AG04450 (cell line): Measurements from ENCODE around the gene DDX27. TPM values are rescaled to one million over a fixed set of nuclear protein-coding genes. Genes with fewer than 3 reads are reported as not detected.
"Not testable (repeated sequence)": the region's sequence is repeated elsewhere in the genome, so short reads cannot be mapped to it uniquely, and the experiment has no call there.

Experiments used
- CTCF ChIA-PET: fragments of 300-600, 350-600 bp; formaldehyde crosslinking; extraction: SDS; loops from one replicate; lab custom pipeline; 2022; ENCODE audit warnings: antibody characterized with exemption, inconsistent platforms; lab: Charles Lee
- POLR2A ChIA-PET: fragments of 350-600 bp; formaldehyde crosslinking; extraction: SDS; loops from one replicate; lab custom pipeline; 2021; ENCODE audit warnings: antibody characterized with exemption, inconsistent platforms; lab: Yijun Ruan, JAX
- DNase-seq: peaks from one replicate; pipeline ENCODE4 v3.0.0-alpha.2; 2011; ENCODE audit warnings: low read depth, low spot score
- H3K27ac ChIP-seq: one replicate; pipeline ENCODE4 v1.5.1; 2012; ENCODE audit warnings: low read depth, low read length, control low read depth
- H3K27me3 ChIP-seq: one replicate; pipeline ENCODE4 v1.6.0; 2012; ENCODE audit warnings: low read length; ENCODE audit not compliant: control insufficient read depth, insufficient read depth
- H3K4me3 ChIP-seq: 2 replicates; pipeline ENCODE4 v1.5.1; 2011; ENCODE audit warnings: mild to moderate bottlenecking, low read depth, low read length, control low read depth
- H3K9me3 ChIP-seq: 2 replicates; pipeline ENCODE4 v1.5.1; 2012; ENCODE audit warnings: low read length; ENCODE audit not compliant: control insufficient read depth, insufficient read depth
- CTCF ChIP-seq: IDR thresholded peaks from 2 replicates; pipeline ENCODE4 v1.5.1; 2011; ENCODE audit warnings: low read depth, low read length, control low read depth, inconsistent platforms
- polyA plus RNA-seq: library from polyadenylated mRNA; depleted of rRNA; stranded (reverse); fragments of >200 nt; gene quantifications from 2 replicates; pipeline ENCODE4 v1.2.3, GENCODE V29; 2011

Gene DDX27
- polyA plus RNA-seq, 1 experiment = 31.3 TPM

DNA sequence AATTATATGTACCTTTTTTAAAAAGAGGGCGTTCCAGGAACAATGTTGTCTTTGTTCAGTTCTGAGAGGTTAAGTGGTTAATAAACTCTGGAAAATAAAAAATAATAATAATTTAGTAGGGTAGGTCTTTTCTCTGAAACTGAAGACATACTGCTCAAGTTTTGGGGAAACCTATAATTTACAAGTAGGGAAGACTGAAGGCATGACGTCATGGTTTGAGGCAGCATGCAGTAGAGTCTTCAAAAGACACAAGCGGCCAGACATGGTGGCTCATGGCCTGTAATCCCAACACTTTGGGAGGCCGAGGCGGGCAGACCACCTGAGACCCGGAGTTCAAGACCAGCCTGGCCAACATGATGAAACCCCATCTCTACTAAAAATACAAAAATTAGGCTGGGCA is 45.0 kb upstream of the DDX27 start:
- no peaks in the 10 kb centered on the region for H3K27me3 ChIP-seq
- no peak overlapping the region for H3K27ac ChIP-seq
- CTCF ChIA-PET = interaction anchor here (0.5 kb wide), 1 partner anchor 1988 kb away, joined by 3 read pairs; no protein-coding TSS in a partner anchor
- TF ChIP-seq CTCF = no peak
- DNase-seq = no peak
- no peaks in the 10 kb centered on the region for H3K9me3 ChIP-seq
- POLR2A ChIA-PET = no interaction called here
- H3K4me3 ChIP-seq = no peak overlapping the region

DNA sequence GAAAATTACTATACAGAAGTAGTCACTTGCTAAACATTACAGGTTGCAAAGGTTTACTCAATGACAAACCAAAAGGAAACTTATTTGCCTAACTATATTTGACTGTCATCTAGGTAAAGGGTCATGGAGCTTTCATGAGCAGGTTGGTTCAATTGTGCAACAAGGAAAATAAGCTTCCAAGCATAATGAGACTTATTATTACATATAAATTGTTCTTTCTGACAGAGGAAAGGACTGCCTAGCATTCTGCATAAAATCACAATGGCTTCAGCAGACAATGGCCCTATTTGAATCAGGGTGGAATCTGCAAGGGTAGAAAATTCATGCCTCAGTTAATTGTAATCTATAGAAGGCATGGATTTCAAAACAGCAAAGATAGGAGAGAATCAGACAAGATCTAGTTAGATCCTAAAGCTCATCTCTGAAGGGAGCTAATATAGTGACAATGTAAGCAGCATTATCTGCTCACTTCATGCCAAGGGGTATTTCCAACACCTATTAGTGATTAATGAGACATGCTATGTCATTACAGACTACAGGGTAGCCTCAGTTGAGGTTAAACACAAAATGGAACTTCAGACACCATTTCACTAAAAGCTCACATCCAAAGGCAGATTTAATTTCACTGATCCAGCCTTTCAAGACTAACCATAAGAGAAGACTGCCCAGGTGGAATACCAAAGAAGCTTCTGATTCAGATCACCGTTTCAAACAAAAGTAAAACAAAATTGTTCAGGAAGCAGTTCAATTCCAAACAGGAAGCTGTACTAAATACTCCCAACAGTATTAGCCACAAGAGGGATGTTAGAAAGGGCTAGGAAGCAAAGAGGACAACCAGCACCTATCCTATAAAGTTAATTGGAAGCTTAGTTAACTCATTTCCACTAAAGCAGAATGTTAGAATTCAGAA is 39.6 kb upstream of the DDX27 start:
- no peaks in the 10 kb centered on the region for H3K27me3 ChIP-seq
- H3K27ac ChIP-seq = no peak overlapping the region
- no peak overlapping the region for H3K4me3 ChIP-seq

GRCh38 chr20:49181265-49181877 is 37.8 kb upstream of the DDX27 start:
- TF ChIP-seq CTCF = no peak
- POLR2A ChIA-PET = no interaction called here
- CTCF ChIA-PET = interaction anchor here (0.6 to 4.9 kb wide), 4 partner anchors 11 to 38 kb away, joined by 3 to 42 read pairs (median 8); partner anchors contain the start of gene DDX27
- no peaks in the 10 kb centered on the region for H3K27me3 ChIP-seq
- no peak overlapping the region for H3K4me3 ChIP-seq
- H3K9me3 ChIP-seq = no peaks in the 10 kb centered on the region
- DNase-seq = no peak
- no peak overlapping the region for H3K27ac ChIP-seq

More for the DNA sequence above, 39.6 kb upstream of the DDX27 start:
- no peaks in the 10 kb centered on the region for H3K9me3 ChIP-seq
- TF ChIP-seq CTCF = no peak
- no peak for DNase-seq
- ChIA-PET POLR2A (interaction anchor here (0.6 to 0.7 kb wide), 2 partner anchors 22 to 67 kb away, joined by 3 to 4 read pairs; no protein-coding TSS in a partner anchor), CTCF (interaction anchor here (0.9 to 4.9 kb wide), 2 partner anchors 37 to 67 kb away, joined by 3 to 42 read pairs; no protein-coding TSS in a partner anchor)

GRCh38 chr20:49183444-49183843 is 35.8 kb upstream of the DDX27 start:
- POLR2A ChIA-PET = no interaction called here
- Histone ChIP-seq H3K9me3 (no peaks in the 10 kb centered on the region), H3K27me3 (no peaks in the 10 kb centered on the region), H3K27ac (no peak overlapping the region), H3K4me3 (no peak overlapping the region)
- CTCF ChIA-PET = interaction anchor here (1.7 to 4.9 kb wide), 2 partner anchors 33 to 51 kb away, joined by 5 to 42 read pairs; no protein-coding TSS in a partner anchor
- DNase-seq = no peak
- TF ChIP-seq CTCF = no peak

GRCh38 chr20:49184084-49184501 is 35.1 kb upstream of the DDX27 start:
- CTCF ChIA-PET = interaction anchor here (2.2 kb wide), 1 partner anchor 33 kb away, joined by 14 read pairs; no protein-coding TSS in a partner anchor

More at GRCh38 chr20:49184084-49184501, 35.1 kb upstream of the DDX27 start:
- H3K9me3 ChIP-seq, POLR2A ChIA-PET, H3K27ac ChIP-seq, H3K27me3 ChIP-seq, H3K4me3 ChIP-seq, DNase-seq: not testable (repeated sequence)
